ENCODE data around the gene TNS1. TPM values are rescaled to one million over a fixed set of nuclear protein-coding genes. Genes with fewer than 3 reads are reported as not detected.

The TNS1 gene
- total RNA-seq, 1 experiment from 2014 or later, result 6.2 TPM

DNA sequence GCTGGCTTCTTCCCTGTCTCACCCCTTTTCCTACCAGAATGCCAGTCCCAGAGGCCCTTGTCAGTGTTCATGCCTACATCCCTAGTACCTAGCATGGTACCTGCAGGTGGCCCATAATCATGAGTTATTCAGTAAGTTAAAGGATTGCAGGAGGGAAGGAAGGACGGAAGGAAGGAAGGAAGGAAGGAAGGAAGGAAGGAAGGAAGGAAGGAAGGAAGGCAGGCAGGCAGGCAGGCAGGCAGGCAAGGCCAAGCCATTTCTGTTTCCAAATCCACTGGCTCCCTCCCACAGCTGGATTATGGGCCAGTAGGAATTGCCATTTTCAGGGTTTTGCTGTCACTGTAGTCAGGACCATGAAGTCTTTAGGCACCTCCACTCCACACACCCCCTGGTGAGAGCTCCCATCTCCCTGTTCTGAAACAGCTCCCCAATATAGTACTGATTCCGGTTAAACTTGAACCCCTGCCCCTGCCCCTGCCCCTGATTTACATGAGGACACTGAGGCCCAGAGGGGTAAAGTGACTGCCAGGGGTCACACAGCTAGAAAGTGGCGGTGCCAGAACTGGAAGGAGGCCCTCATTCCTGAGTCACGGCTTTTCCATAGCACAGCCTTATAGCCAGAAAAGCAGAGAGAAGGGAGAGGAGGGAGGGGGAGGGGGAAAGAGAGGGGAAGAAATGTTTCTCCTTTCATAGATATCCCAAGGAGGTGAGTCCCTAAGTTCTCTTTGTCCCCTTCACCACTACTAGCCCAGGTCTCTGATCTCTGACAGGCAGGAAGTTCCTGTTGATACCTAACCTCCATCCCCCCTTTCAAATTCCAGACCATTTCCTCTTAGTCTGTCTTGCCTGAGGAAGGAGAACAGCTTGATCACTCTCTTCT lies 12.2 kb upstream of the TNS1 start:
- intact Hi-C loops (cut with micrococcal nuclease), result no loop called here
- RAD21 ChIA-PET (ENCODE audit: low non-redundant PET in 1 of 2, low total read pairs in 2 of 2, uncharacterized antibody in 2 of 2, unreplicated experiment in 2 of 2), result no interaction called here
- Histone ChIP-seq H3K9me3 (ENCODE audit: control insufficient read depth in 1 of 2, insufficient read depth in 1 of 2, low read depth in 1 of 2, low read length in 2 of 2) (no peaks in the 10 kb centered on the region), H3K27me3 (ENCODE audit: insufficient read depth, low read length) (no peaks in the 10 kb centered on the region), H3K79me2 (ENCODE audit: insufficient read depth, low read length) (no peaks in the 10 kb centered on the region), H3K4me3 (replicated peaks in 1 of 2; ENCODE audit: low read depth in 1 of 2, low read length in 2 of 2) (no peak overlapping the region), H3K9me2 (ENCODE audit: insufficient read depth) (no peaks in the 10 kb centered on the region), H3K9ac (ENCODE audit: low read length) (no peak overlapping the region), H3K36me3 (ENCODE audit: control insufficient read depth in 1 of 2, insufficient read depth in 2 of 2, low read length in 2 of 2) (no peaks in the 10 kb centered on the region), H2AFZ (ENCODE audit: low read depth, low read length, poor library complexity, severe bottlenecking) (no peak overlapping the region), H3K27ac (ENCODE audit: low read depth, low read length) (no peak overlapping the region), H4K20me1 (ENCODE audit: insufficient read depth) (no peaks in the 10 kb centered on the region), H3K4me1 (ENCODE audit: control insufficient read depth in 1 of 2, insufficient read depth in 2 of 2, low read length in 2 of 2) (peaks cover 6 to 7% of the 10 kb centered on the region in 2 experiments; a peak in 2 of 4 replicates), H3K4me2 (ENCODE audit: low read length) (no peak overlapping the region)
- ATAC-seq, result no peak
- BruUV-seq (replicated peaks), result no TSS peak
- DNase-seq (ENCODE audit: low read depth, low spot score), result no peak
- CTCF ChIA-PET, result interaction anchor here (1.3 kb wide), 1 partner anchor 21 kb away, joined by 3 read pairs; no protein-coding TSS in a partner anchor
- POLR2A ChIA-PET, result no interaction called here
- TF ChIP-seq CBX3 (IDR thresholded peaks at IDR 0.05; ENCODE audit: low read depth) (no peak), EGR1 (IDR thresholded peaks at IDR 0.05; ENCODE audit: low read depth) (no peak), SP1 (IDR thresholded peaks at IDR 0.05; ENCODE audit: low read depth) (no peak), ZNF274 (IDR thresholded peaks at IDR 0.05; ENCODE audit: low read depth, low read length) (no peak), EZH2 (IDR thresholded peaks at IDR 0.05) (no peak), JUND (IDR thresholded peaks at IDR 0.05) (no peak), SIN3A (IDR thresholded peaks at IDR 0.05; ENCODE audit: low read depth) (no peak), ZFX (IDR thresholded peaks at IDR 0.05) (no peak), EZH2phosphoT487 (IDR thresholded peaks at IDR 0.05; ENCODE audit: borderline replicate concordance) (no peak), CEBPB (IDR thresholded peaks at IDR 0.05; ENCODE audit: low read depth) (no peak), POLR2AphosphoS5 (IDR thresholded peaks at IDR 0.05; ENCODE audit: low read depth, low read length) (no peak), ELF1 (IDR thresholded peaks at IDR 0.05; ENCODE audit: borderline replicate concordance, low read depth) (no peak), CTCF (IDR thresholded peaks at IDR 0.05 in 2 of 3, conservative IDR thresholded peaks at IDR 0.05 in 1 of 3; ENCODE audit: borderline replicate concordance in 1 of 3, insufficient read depth in 1 of 3, low read depth in 2 of 3, low read length in 2 of 3) (no peak), YY1 (IDR thresholded peaks at IDR 0.05; ENCODE audit: extremely low read depth, insufficient replicate concordance, low read depth, low read length) (no peak), RAD21 (IDR thresholded peaks at IDR 0.05; ENCODE audit: low read depth) (no peak), TCF7L2 (IDR thresholded peaks at IDR 0.05; ENCODE audit: borderline replicate concordance, extremely low read depth, insufficient read depth, insufficient read length) (no peak)
- TF ChIP-seq, protein P1, sequence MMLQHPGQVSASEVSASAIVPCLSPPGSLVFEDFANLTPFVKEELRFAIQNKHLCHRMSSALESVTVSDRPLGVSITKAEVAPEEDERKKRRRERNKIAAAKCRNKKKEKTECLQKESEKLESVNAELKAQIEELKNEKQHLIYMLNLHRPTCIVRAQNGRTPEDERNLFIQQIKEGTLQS (IDR thresholded peaks at IDR 0.05), result no peak
- TF ChIP-seq, protein P2, sequence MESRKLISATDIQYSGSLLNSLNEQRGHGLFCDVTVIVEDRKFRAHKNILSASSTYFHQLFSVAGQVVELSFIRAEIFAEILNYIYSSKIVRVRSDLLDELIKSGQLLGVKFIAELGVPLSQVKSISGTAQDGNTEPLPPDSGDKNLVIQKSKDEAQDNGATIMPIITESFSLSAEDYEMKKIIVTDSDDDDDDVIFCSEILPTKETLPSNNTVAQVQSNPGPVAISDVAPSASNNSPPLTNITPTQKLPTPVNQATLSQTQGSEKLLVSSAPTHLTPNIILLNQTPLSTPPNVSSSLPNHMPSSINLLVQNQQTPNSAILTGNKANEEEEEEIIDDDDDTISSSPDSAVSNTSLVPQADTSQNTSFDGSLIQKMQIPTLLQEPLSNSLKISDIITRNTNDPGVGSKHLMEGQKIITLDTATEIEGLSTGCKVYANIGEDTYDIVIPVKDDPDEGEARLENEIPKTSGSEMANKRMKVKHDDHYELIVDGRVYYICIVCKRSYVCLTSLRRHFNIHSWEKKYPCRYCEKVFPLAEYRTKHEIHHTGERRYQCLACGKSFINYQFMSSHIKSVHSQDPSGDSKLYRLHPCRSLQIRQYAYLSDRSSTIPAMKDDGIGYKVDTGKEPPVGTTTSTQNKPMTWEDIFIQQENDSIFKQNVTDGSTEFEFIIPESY (IDR thresholded peaks at IDR 0.05; ENCODE audit: extremely low read depth, insufficient replicate concordance, low read length), result no peak
- TF ChIP-seq, protein P3, sequence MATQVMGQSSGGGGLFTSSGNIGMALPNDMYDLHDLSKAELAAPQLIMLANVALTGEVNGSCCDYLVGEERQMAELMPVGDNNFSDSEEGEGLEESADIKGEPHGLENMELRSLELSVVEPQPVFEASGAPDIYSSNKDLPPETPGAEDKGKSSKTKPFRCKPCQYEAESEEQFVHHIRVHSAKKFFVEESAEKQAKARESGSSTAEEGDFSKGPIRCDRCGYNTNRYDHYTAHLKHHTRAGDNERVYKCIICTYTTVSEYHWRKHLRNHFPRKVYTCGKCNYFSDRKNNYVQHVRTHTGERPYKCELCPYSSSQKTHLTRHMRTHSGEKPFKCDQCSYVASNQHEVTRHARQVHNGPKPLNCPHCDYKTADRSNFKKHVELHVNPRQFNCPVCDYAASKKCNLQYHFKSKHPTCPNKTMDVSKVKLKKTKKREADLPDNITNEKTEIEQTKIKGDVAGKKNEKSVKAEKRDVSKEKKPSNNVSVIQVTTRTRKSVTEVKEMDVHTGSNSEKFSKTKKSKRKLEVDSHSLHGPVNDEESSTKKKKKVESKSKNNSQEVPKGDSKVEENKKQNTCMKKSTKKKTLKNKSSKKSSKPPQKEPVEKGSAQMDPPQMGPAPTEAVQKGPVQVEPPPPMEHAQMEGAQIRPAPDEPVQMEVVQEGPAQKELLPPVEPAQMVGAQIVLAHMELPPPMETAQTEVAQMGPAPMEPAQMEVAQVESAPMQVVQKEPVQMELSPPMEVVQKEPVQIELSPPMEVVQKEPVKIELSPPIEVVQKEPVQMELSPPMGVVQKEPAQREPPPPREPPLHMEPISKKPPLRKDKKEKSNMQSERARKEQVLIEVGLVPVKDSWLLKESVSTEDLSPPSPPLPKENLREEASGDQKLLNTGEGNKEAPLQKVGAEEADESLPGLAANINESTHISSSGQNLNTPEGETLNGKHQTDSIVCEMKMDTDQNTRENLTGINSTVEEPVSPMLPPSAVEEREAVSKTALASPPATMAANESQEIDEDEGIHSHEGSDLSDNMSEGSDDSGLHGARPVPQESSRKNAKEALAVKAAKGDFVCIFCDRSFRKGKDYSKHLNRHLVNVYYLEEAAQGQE (IDR thresholded peaks at IDR 0.05; ENCODE audit: low read depth), result no peak

Measured in HCT116 (cell line).